ENCODE results near the gene PTPRM. TPM values are rescaled to one million over a fixed set of nuclear protein-coding genes. Genes with fewer than 3 reads are reported as not detected.

Gene PTPRM
- total RNA-seq, 1 experiment from 2014 or later = 1.6 TPM

GRCh38 chr18:7677001-7677400 is 109.9 kb downstream of the PTPRM start:
- no peaks in the 10 kb centered on the region for H3K4me1 ChIP-seq (ENCODE audit: control insufficient read depth, insufficient read depth, low read length)
- ATAC-seq (no peak), DNase-seq (ENCODE audit: low read depth, low spot score) (no peak)
- ChIA-PET CTCF (no interaction called here), POLR2A (no interaction called here)
- H3K27ac ChIP-seq (ENCODE audit: low read length) = no peak overlapping the region
- no peaks in the 10 kb centered on the region for H3K36me3 ChIP-seq (ENCODE audit: control insufficient read depth, insufficient read depth, low read length)
- no peak overlapping the region for H3K4me3 ChIP-seq (ENCODE audit: low read depth in 2 of 2, low read length in 2 of 2)
- no peak for TF ChIP-seq SIN3A (IDR thresholded peaks at IDR 0.05; ENCODE audit: borderline replicate concordance, insufficient read depth, low read depth, low read length)
- TF ChIP-seq CTCF (IDR thresholded peaks at IDR 0.05) = no peak
- no peak for TF ChIP-seq TCF7L2 (IDR thresholded peaks at IDR 0.05; ENCODE audit: low read depth, low read length)
- no peak for TF ChIP-seq POLR2AphosphoS5 (IDR thresholded peaks at IDR 0.05; ENCODE audit: low read depth, low read length)
- no peak for TF ChIP-seq REST (IDR thresholded peaks at IDR 0.05; ENCODE audit: insufficient read depth in 1 of 2, low read depth in 2 of 2, low read length in 1 of 2)
- BruUV-seq (replicated peaks) = no TSS peak
- in situ Hi-C loops (cut with HindIII; ENCODE audit: low pct_unique_long_range_greater_than_20kb, low sequenced_read_pairs) (no loop called here), intact Hi-C loops (cut with micrococcal nuclease; ENCODE audit: unreplicated experiment) (no loop called here)
- H3K9me3 ChIP-seq (ENCODE audit: control insufficient read depth, insufficient read depth, low read depth, low read length) = no peaks in the 10 kb centered on the region
- H3K27me3 ChIP-seq (ENCODE audit: control insufficient read depth, insufficient read depth, low read length) = no peaks in the 10 kb centered on the region

- POLR2A ChIA-PET = no interaction called here
- BruUV-seq (replicated peaks) = no TSS peak
- H3K4me3 ChIP-seq (ENCODE audit: low read depth in 2 of 2, low read length in 2 of 2) = no peak overlapping the region
- CTCF ChIA-PET = no interaction called here
- H3K36me3 ChIP-seq (ENCODE audit: control insufficient read depth, insufficient read depth, low read length) = no peaks in the 10 kb centered on the region
- no peaks in the 10 kb centered on the region for H3K27me3 ChIP-seq (ENCODE audit: control insufficient read depth, insufficient read depth, low read length)
- intact Hi-C loops (cut with micrococcal nuclease; ENCODE audit: unreplicated experiment) (no loop called here), in situ Hi-C loops (cut with HindIII; ENCODE audit: low pct_unique_long_range_greater_than_20kb, low sequenced_read_pairs) (no loop called here)
- ATAC-seq (no peak), DNase-seq (ENCODE audit: low read depth, low spot score) (no peak)
- TF ChIP-seq CTCF (IDR thresholded peaks at IDR 0.05) (no peak), REST (IDR thresholded peaks at IDR 0.05; ENCODE audit: insufficient read depth in 1 of 2, low read depth in 2 of 2, low read length in 1 of 2) (no peak), SIN3A (IDR thresholded peaks at IDR 0.05; ENCODE audit: borderline replicate concordance, insufficient read depth, low read depth, low read length) (no peak), TCF7L2 (IDR thresholded peaks at IDR 0.05; ENCODE audit: low read depth, low read length) (no peak), POLR2AphosphoS5 (IDR thresholded peaks at IDR 0.05; ENCODE audit: low read depth, low read length) (no peak)
- H3K4me1 ChIP-seq (ENCODE audit: control insufficient read depth, insufficient read depth, low read length) = no peaks in the 10 kb centered on the region
- H3K9me3 ChIP-seq (ENCODE audit: control insufficient read depth, insufficient read depth, low read depth, low read length) = no peaks in the 10 kb centered on the region
- no peak overlapping the region for H3K27ac ChIP-seq (ENCODE audit: low read length)
Measured at GRCh38 chr18:7677424-7677823, 110.3 kb downstream of the PTPRM start.

Measured in Panc1 (cell line).